ENCODE results near the gene BFSP1.

- TF ChIP-seq REST (IDR thresholded peaks at IDR 0.05; ENCODE audit: low read depth, low read length) (no peak), USF1 (IDR thresholded peaks at IDR 0.05; ENCODE audit: borderline replicate concordance, low read depth) (no peak), SIN3A (IDR thresholded peaks at IDR 0.05; ENCODE audit: borderline replicate concordance, low read depth, low read length) (no peak), RXRA (IDR thresholded peaks at IDR 0.05; ENCODE audit: borderline replicate concordance, low read depth) (no peak), TEAD4 (IDR thresholded peaks at IDR 0.05; ENCODE audit: borderline replicate concordance, insufficient read depth) (no peak), TAF1 (IDR thresholded peaks at IDR 0.05; ENCODE audit: borderline replicate concordance, low read depth, low read length) (no peak), MAX (IDR thresholded peaks at IDR 0.05; ENCODE audit: low read depth) (no peak), GABPA (IDR thresholded peaks at IDR 0.05; ENCODE audit: low read depth) (no peak), RCOR1 (IDR thresholded peaks at IDR 0.05; ENCODE audit: low read length) (no peak), POLR2AphosphoS5 (IDR thresholded peaks at IDR 0.05; ENCODE audit: low read depth, low read length) (no peak), EP300 (IDR thresholded peaks at IDR 0.05; ENCODE audit: borderline replicate concordance in 1 of 2, low read depth in 1 of 2, low read length in 1 of 2) (no peak)
- TF ChIP-seq, protein P1, sequence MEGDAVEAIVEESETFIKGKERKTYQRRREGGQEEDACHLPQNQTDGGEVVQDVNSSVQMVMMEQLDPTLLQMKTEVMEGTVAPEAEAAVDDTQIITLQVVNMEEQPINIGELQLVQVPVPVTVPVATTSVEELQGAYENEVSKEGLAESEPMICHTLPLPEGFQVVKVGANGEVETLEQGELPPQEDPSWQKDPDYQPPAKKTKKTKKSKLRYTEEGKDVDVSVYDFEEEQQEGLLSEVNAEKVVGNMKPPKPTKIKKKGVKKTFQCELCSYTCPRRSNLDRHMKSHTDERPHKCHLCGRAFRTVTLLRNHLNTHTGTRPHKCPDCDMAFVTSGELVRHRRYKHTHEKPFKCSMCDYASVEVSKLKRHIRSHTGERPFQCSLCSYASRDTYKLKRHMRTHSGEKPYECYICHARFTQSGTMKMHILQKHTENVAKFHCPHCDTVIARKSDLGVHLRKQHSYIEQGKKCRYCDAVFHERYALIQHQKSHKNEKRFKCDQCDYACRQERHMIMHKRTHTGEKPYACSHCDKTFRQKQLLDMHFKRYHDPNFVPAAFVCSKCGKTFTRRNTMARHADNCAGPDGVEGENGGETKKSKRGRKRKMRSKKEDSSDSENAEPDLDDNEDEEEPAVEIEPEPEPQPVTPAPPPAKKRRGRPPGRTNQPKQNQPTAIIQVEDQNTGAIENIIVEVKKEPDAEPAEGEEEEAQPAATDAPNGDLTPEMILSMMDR (IDR thresholded peaks at IDR 0.05) = no peak
- TF ChIP-seq, protein P2, sequence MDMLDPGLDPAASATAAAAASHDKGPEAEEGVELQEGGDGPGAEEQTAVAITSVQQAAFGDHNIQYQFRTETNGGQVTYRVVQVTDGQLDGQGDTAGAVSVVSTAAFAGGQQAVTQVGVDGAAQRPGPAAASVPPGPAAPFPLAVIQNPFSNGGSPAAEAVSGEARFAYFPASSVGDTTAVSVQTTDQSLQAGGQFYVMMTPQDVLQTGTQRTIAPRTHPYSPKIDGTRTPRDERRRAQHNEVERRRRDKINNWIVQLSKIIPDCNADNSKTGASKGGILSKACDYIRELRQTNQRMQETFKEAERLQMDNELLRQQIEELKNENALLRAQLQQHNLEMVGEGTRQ (IDR thresholded peaks at IDR 0.05; ENCODE audit: borderline replicate concordance, low read depth, low read length) = no peak
Observed at GRCh38 chr20:17503301-17504065, 27.7 kb downstream of the BFSP1 start.

Measured in SK-N-SH (cell line).